Cardiac fibroblast (primary cell): Measurements from ENCODE around the gene ZNF827.

Experiments
- DNase-seq, 2 donors: peaks; one replicate each; pipeline versions ENCODE4 v3.0.0 to v3.0.0-alpha.2; 2010; ENCODE audit warnings: low read depth in 2 of 2
- H3K4me3 ChIP-seq, 2 donors: replicated peaks in 1 of 2; 1 replicate in 1 of 2; 2 replicates in 1 of 2; pipeline ENCODE4 v1.5.1; 2011; ENCODE audit warnings: low read depth in 2 of 2, low read length in 2 of 2, mild to moderate bottlenecking in 2 of 2, moderate library complexity in 1 of 2
- CTCF ChIP-seq: IDR thresholded peaks from one replicate; pipeline ENCODE4 v1.5.1; 2011; ENCODE audit warnings: low read depth, mild to moderate bottlenecking, low read length, inconsistent platforms

Gene ZNF827

GRCh38 chr4:145938618-145939440 is at the start of gene ZNF827:
TSS of gene ZNF827 (minus strand) at chr4:145938823. CDS start at chr4:145938407, 416 bp downstream.
- H3K4me3 ChIP-seq = peak within 1 kb of the TSS; percentile 64 to 83
- peak; percentile 82 to 85 for DNase-seq
- TF ChIP-seq CTCF = no peak

- TF ChIP-seq CTCF = no peak
- no peak for DNase-seq
- no peak overlapping the region for H3K4me3 ChIP-seq
These were observed 45.9 kb upstream of the ZNF827 start for GRCh38 chr4:145984563-145984962.

GRCh38 chr4:145982791-145983190 is 44.2 kb upstream of the ZNF827 start:
- no peak overlapping the region for H3K4me3 ChIP-seq
- TF ChIP-seq CTCF = no peak
- no peak for DNase-seq

GRCh38 chr4:145979160-145979559 is 40.5 kb upstream of the ZNF827 start:
- H3K4me3 ChIP-seq = no peak overlapping the region
- TF ChIP-seq CTCF = no peak
- no peak for DNase-seq

GRCh38 chr4:145976680-145977079 is 38.1 kb upstream of the ZNF827 start:
- H3K4me3 ChIP-seq = no peak overlapping the region
- DNase-seq = no peak
- no peak for TF ChIP-seq CTCF

GRCh38 chr4:145960012-145960411 is 21.4 kb upstream of the ZNF827 start:
- TF ChIP-seq CTCF = no peak
- H3K4me3 ChIP-seq = no peak overlapping the region
- no peak for DNase-seq
